Measurements from ENCODE around the gene ADRA2B.

ADRA2B gene

DNA sequence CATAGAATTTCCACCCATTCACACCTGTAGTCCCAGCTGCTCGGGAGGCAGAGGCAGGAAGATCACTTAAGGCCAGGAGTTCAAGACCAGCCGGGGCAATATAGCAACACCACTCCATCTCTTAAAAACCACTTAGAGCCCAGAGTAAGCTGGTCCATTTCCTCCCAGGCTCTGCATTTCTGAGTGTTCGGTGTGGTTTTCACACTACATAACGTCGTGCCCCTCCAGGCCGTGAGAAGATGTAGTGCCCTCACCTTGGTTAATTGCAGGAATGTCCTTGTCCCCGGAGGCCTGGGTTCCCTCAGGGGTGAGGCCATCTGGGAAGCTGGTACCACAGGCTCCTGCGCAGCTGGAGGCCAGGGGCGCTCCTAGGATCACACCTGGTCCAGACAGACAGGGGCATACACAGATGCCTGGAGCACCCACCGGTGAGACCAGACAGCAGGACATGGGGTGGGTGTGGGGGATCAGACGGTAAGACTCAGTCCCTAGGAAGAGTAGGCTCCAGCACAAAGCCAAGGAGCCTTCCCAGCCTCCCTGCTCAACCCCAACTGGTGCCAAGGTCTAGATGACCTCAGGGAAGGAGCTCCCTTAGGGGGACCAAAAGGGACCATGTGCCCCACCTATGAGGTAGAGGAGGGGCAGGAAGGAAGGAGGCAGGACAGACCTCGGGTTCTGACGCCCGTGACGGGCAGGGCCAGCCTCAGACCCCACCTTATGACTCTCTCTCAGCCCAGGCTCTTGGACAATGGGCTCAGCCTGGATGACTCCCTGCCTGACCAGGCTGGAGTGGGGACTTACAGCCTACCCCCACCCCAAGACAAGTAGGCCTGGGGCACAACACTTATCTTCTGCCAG, 21.2 kb upstream of the ADRA2B start:
- no peak for DNase-seq (ENCODE audit: low spot score)

DNA sequence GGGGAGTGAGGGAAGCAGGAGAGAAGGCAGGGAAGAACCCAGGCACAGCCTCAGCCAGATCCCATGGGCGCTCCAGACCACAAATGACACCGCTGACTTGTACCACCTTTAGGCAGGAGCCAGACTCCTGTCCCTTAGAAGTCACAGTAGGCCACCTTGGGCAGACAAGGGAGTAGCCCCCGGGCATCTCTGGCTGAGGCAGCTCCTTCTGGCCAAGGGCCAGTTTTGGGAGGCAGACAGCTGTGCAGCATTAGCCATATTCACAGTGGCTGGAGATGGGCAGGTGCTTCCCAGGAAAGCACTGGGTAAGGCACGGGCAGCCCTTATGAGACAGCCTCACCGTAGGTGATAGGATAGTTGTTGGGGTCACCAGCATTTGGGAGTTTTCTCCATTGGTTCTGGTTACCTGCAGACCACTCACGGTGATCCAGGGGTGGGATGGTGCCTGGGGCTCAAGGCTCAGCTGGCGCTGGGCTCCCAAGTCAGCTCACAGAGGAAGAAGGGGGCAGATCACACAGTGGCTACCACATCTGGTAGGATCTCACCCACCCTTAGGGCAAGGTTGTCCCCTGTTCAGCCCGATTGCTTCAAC, 19.9 kb upstream of the ADRA2B start:
- no peak for DNase-seq (ENCODE audit: low spot score)

DNA sequence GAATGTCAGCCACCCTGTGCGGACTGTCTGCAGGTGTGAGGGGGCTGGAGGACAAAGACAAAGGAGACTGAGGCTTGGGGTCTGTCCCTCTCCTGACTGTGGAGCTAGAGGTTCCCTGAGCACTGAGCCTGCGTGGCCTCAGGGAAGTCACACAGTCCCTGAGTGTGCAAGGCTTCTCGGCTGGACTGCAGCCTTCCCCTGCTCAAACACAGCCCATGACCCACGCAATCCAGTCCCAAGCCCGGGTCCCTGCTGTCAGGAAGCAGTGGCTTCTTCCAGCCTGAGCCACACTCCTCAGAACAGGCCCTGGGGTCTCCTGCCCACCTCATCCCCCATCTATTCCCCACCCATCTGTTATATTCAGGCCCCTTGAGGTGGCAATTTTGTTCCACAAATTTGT, 19.2 kb upstream of the ADRA2B start:
- no peak for DNase-seq (ENCODE audit: low spot score)

DNA sequence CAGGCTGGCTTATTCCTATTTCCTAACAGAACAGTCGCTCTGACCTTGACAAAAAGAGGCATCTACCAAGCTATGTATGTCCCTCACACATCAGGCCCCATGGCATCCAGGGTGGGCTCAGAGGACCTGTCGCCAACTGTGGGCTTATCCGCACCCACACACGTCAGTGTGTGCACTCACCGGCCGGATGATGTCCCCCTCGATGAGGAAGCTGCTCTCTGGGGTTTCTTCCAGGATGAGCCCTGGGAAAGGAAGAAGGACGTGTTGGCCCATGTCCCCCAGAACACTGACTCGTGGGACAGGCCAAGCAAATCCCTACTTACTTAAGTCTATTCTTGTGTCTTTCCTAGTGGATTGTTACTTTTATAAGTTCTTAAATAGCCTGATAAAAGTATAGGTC, 18.8 kb upstream of the ADRA2B start:
- no peak for DNase-seq (ENCODE audit: low spot score)

DNA sequence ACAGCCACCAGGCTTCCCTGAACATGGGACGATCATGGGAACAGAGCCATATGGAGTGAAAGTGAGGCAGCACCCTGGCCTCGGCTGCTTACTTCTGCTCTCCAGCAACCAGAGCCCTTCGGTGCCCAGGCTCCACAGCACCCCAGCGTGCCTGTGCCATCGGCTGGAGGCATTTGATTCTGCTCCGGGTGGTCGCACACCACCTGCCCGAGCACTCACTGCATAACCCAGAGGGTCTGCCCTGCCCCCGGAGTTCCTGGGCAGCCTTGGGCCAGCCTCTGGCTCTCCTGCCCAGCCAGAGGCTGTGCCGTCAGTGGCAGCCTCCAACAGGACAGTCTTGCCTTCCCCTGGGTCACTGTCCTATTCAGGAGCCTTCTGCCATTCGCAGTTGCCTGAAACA, 18.1 kb upstream of the ADRA2B start:
- DNase-seq (ENCODE audit: low spot score) = no peak

DNA sequence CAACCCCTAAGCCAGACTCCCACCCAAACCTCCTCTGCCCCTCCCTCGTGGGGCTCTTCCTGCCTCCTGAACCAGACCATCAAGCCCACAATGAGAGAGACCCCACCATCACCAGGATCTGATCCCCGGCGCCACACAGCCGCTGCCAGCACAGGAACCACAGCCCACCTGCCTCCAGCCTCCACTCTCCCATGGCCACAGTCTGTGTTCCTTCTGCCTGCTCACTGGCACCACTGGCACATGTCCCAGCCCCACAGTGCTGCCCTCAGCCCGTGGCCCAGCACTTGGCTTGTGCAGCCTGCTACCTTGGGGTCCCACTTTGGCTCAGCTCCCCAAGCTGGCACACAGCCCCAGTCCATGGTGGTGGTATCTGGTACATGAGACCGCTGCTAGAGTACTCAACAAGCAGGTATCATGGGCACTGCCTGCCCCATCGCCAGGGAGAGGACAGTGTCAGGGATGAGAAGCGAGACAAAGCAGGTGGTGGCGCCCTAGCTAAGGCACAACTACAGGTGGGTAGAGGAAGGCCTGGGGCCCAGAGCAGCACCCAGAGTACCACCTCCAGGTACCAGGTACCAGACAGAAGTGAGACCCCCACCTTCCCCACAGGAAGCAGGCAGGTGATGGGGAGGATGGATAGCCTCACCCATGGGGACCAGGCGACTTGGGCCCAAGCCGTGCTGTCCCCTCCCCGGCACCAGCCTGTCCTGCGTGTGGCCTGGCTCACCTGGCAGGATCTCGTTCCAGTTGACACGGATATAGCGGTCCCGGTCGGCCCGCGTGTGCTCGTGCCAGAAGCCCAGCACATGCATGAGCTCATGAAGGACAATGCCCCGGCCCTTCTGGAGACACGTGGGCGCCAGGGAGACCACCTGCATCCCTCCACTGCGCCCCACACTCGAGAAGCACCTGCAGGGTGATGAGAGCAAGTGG, 15.7 kb upstream of the ADRA2B start:
- no peak for DNase-seq (ENCODE audit: low spot score)

DNA sequence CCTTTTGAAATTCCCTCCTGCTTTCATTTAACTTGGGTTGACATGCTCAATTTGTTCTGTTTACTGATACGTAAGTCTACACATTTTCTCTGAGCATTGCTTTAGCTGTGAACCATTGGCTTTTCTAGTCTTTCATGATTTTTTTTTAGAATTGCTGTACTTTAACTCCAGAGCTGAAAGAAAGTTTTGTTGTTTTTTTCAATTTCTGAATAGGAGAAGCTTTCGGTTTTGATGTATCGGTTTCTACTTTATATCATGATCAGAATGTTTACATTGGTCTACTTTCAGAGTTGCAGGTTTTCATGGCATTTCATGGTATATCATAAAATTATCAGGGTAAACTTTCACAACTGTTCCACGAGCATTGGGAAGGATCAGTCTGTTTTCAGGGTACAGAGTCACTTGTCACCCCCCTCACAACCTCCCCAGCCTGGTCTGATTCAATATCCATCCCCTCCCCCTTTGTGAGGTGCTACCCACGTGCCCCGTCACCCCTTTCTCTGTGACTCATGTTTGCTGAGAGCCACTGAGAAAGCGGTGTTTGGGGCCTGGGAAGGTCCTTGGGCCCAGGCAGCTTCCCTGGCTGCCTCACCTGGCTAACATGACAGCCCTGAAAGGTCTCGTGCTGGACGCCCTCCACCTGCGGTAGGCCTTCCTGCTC, 14.9 kb upstream of the ADRA2B start:
- no peak for DNase-seq (ENCODE audit: low spot score)

DNA sequence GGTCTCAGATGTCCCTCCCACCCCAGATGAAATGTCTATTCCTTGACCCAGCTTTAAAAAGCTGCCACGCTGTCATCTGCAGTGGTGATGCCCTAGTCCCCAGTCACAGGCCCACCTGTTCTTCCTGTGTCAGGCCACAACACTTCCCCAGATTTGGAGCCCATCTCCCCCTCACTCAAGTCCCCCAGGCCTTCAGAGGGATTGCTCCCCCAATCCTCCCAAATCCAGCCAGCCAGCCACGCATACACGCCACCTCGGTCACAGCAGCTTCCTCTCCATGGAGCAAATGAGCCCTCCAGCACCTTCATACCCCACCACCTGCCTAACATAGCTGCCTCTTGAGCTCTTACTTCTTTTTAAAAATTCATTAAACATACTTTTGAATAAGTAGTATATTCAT, 14.1 kb upstream of the ADRA2B start:
- DNase-seq (ENCODE audit: low spot score) = no peak

DNA sequence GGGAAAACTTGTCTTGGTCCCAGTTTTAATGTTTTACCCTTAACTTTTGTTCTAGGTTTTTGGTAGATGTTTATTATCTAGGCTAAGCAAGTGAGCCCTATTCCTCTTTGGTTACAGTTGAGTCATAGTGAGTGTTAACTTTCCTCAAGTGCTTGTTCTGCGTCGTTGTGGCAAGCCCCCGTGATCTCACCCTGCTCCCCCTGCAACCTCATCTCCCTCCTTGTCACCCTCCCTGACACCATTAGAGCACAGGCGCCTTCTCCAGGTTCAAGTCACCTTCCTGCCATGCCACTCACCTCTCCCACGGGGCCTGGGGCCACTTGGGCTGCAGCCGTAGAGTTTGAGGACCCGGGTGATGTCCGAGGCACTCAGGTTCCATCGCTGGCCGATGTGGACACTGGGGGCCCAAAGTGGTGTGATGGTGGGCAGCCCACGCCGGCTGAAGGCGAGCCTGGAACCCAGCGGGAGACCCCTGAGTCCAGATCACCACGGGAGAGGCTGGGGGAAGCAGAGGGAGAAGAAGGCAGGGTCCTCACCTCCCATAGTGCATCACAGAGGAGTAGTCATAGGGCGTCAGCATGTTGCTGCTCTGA, 13.3 kb upstream of the ADRA2B start:
- DNase-seq (ENCODE audit: low spot score) = no peak

DNA sequence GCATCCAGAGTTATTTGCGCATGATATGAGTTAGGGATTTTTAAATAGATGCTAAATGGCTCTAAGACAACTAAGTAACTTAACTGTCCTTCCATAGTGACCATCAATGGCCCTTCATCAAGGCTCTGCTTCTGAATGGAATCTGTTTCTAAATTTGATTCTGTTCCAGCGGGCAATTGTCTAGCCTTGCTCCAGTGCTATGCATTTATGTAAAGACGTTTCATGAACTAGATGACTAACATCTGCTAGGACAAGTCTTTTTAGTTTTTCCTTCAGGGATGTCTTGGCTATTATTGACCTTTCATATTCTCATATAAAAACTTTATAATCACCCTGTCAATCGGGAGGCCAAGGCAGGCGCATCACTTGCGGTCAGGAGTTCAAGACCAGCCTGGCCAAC, 12.1 kb upstream of the ADRA2B start:
- no peak for DNase-seq (ENCODE audit: low spot score)

DNA sequence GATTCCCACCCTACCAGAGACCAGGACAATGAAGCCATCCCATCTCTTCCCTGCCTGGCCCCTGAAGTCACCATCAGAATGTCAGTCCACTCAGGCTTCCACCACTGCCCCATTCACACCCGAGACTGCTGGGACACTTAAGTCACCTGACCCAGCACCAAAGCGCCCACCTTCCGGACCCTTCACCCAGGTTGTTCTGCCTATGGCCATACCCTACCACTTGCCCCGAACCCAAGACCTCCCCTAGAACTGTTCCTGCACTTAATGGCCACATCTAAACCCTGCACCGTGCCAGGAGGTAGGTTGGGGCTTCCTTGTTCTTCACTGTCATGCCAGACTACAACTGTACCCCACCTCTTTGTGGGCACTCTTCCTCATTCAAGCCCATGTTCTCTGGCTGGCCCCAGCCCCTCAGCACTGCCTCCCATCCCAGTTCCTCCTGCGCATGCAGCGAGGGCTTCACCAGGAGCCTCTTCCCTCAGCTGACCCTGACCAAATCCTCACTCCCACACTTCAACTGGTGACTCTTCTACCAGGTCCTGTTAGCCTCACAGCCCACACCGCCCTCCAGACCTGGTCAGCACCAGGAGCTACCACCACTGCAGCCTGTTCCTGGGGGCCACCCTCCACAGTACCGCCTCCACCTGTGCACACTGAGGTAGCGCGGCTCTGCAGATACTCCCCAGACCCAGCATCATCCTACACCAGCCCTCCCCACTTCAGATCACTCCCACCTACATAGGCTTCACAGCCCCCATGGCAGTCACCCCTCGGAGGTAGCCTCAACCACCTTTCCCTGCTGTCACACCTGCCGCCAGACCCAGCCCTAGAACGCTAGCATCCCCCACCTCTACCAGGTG, 8.3 kb upstream of the ADRA2B start:
- DNase-seq (ENCODE audit: low spot score) = no peak

DNA sequence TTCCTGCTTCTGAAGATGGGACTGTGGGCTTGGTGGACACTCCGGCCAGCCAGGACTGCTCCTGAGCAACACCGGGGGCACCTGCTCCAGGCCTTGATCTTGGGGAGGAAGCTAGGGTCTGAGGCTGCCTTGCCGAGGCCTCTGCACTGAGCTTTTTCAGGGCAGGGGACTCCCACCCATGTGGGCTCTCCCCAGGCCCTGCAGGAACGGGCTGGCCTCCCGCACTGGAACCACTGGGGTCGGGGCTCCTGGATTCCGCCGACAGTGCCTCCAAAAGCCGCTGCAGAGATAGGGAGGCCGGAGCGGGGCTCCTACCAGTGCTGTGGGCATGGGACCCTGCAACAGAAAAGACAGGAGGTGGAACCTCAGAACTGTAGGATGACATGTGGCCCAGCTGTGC, 7.6 kb upstream of the ADRA2B start:
- DNase-seq (ENCODE audit: low spot score) = no peak

DNA sequence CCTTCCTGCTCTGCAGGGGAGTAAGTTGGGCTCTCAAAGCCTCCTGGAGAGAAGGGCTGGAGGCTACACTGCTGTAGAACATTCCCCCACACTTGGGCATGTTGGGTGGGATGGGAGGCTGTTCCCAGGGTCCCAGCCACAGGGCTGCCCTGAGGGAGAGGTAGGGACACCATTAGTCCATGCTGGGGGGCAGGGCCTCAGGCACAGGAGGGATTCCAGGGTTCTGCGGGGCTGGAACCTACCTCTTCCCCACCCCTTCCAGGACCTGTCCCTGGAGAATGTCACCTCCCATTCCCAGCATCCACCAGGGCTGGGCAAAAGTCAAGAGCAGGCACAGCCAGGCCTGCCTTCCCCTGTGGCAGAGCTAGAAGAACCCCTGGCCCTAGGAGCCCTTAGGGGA, 6.9 kb upstream of the ADRA2B start:
- no peak for DNase-seq (ENCODE audit: low spot score)

DNA sequence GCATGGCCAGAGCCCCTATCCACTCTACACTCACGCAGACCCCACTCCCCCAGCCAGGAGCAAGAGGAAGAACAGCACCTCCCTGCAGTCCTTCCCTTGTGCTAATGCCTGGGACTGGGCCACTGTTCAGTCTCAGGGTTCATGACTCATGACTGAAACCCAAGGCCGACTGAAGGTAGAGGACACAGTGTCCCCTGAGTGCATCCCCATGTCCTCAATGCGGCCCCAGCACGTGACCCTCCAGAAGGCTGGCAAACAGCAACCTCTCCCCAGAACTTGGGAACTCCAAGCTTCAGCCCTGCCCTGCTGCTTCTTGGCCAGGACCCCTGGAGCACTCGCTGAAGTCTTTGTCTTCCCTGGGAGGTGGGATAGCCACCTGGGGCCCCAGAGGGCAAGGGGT, 6.0 kb upstream of the ADRA2B start:
- no peak for DNase-seq (ENCODE audit: low spot score)

DNA sequence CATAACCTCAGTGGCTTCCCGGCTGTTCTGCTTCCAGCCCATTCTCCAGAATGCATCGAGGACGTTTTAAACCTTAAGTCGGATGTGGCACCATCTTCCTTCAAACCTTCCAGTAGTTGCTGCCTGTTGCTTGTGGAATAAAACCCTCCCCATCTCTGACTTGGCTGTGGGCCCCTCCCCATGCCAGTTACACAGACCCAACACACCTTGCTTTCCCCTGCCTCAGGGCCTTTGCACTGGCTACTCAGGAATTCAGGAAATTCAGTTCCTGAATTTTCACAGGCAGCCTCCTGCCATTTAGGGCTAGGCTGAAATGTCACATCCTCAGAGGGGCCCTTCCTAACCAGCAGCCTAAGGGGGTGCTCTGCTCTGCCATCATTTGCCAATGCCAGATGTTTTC, 5.0 kb upstream of the ADRA2B start:
- no peak for DNase-seq (ENCODE audit: low spot score)

DNA sequence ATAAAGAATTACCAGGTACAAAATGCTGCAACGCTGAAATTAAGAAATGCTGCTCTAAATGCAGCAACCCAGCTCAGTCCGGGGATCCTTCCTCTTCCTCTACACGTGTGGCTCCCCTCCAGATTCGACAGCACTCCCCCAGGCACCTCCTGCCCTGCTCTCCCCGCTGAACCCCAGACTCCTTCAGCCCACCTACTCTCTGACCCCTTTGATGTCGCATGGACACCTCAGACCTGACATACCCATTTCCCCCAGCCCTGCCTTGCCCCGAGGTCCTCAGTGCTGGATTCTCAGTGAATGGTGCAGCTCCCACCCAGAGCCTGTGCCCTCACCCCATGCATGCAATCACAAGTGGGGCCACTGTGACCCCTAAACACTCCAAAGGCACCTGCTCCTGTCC, 4.6 kb upstream of the ADRA2B start:
- DNase-seq (ENCODE audit: low spot score) = no peak

DNA sequence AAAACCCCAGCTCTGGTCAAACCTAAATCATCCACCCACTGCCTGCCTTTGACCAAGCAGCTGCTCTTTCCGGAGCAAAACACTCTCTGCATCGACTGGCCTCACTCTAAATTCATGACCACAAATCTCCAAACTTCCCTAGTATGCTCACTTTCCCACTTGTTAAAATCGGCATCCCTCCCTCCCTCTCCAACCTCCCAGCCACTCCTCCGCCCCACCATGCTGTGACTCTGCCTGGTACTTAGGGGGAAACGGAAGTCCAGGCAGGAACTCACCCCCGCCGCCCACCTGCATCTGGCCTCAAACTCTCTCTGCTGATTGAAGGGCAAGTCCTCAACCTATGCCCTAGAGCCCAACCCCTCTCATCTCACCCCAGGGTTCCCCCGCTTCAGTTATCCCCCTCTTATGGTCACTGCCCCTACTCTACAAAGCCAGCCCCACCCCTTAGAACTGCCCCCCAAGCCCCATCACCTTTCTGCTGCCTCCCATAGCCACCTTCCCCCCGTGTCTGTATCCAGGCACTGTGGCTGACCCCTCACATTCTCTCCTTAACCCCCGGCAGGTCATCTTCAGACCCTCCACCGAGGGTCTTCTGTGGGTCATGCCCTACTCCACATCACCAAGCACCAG, 3.8 kb upstream of the ADRA2B start:
- DNase-seq (ENCODE audit: low spot score) = no peak

DNA sequence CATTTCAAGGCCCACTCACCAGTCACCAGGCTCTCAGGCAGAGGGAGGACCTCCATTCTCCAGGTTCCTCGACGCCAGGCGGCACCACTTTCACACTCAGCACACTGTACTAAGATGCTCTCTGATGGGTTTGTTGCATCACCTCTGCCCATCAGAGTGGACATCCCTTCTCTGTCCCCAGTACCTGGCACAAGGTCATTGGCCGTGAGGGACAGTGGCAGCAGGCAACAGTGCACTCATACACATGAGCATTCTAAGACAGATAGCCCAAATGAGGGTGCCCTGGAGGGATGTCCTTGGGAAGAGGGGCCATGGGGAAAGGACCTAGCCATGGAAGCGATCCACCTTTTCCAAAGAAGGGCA, 3.0 kb upstream of the ADRA2B start:
- DNase-seq (ENCODE audit: low spot score) = no peak

DNA sequence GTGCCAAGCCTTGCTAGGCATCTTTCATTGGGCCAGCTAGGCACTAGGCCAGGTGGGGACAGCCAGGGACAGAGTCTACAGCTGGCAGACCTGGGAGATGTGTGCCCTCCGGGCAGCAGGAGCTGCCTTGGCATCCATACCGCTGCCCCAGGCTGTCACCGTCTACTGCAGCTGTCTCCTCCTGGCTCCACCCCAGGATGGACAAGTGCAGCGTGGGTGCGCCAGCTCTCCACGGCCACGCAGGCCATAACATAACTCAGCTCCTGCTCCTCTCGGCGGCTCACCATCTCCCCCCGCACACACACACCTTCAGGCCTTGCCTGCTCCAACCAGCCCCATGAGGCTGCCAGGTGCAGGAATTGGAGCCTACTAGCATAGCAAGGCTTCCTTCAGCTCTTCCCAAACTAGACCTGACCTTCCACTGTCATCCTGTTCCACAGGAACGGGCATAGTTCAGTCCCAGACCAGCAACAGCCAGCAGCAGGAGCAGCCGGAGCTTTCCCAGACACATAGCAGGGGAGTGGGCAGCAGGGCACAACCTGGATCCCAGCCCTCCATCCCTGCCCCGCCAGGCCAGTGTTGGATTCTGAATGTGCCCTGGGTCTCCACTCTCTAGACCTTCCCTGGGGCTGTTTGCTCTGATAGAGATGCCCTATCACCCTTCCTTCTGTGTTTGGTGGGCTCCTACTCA, 2.5 kb upstream of the ADRA2B start:
- DNase-seq (ENCODE audit: low spot score) = no peak
